Epithelial cell of prostate (primary cell): ENCODE results near the gene AFAP1.

Experiments
- DNase-seq: peaks from one replicate; pipeline ENCODE4 v3.0.0-alpha.2; 2011; ENCODE audit warnings: low read depth, low spot score
- H3K27ac ChIP-seq: fragments of 450-650 bp; 2 replicates; pipeline ENCODE4 v1.5.1; 2017; ENCODE audit warnings: mild to moderate bottlenecking

The AFAP1 gene

GRCh38 chr4:7828793-7829301 is 110.8 kb downstream of the AFAP1 start:
- DNase-seq = no peak
- peak overlapping the region; percentile 83 for H3K27ac ChIP-seq

GRCh38 chr4:7828011-7828720 is 111.5 kb downstream of the AFAP1 start:
- DNase-seq = peak; percentile 69
- H3K27ac ChIP-seq = peak overlapping the region; percentile 83

- no peak for DNase-seq
- H3K27ac ChIP-seq = peak overlapping the region; percentile 83
Measured at GRCh38 chr4:7827566-7827965, 112.1 kb downstream of the AFAP1 start.

GRCh38 chr4:7826909-7827306 is 112.8 kb downstream of the AFAP1 start:
- H3K27ac ChIP-seq = no peak overlapping the region
- DNase-seq = no peak

GRCh38 chr4:7826176-7826908 is 113.3 kb downstream of the AFAP1 start:
- H3K27ac ChIP-seq = no peak overlapping the region
- DNase-seq = no peak

GRCh38 chr4:7824218-7824617 is 115.4 kb downstream of the AFAP1 start:
- no peak for DNase-seq
- no peak overlapping the region for H3K27ac ChIP-seq

GRCh38 chr4:7823416-7823824 is 116.2 kb downstream of the AFAP1 start:
- H3K27ac ChIP-seq = no peak overlapping the region
- no peak for DNase-seq

GRCh38 chr4:7822877-7823276 is 116.8 kb downstream of the AFAP1 start:
- H3K27ac ChIP-seq = no peak overlapping the region
- DNase-seq = no peak

GRCh38 chr4:7822137-7822505 is 117.5 kb downstream of the AFAP1 start:
- H3K27ac ChIP-seq = no peak overlapping the region
- no peak for DNase-seq

GRCh38 chr4:7821245-7822136 is 118.2 kb downstream of the AFAP1 start:
- no peak overlapping the region for H3K27ac ChIP-seq
- DNase-seq = no peak

GRCh38 chr4:7820031-7820818 is 119.4 kb downstream of the AFAP1 start:
- no peak for DNase-seq
- H3K27ac ChIP-seq = no peak overlapping the region

- no peak for DNase-seq
- no peak overlapping the region for H3K27ac ChIP-seq
Measured at GRCh38 chr4:7819446-7819845, 120.2 kb downstream of the AFAP1 start.

GRCh38 chr4:7818399-7818911 is 121.2 kb downstream of the AFAP1 start:
- DNase-seq = no peak
- no peak overlapping the region for H3K27ac ChIP-seq

- no peak overlapping the region for H3K27ac ChIP-seq
- no peak for DNase-seq
Measured at GRCh38 chr4:7817877-7818398, 121.7 kb downstream of the AFAP1 start.

GRCh38 chr4:7816771-7817170 is 122.9 kb downstream of the AFAP1 start:
- H3K27ac ChIP-seq = no peak overlapping the region
- DNase-seq = no peak

GRCh38 chr4:7815981-7816380 is 123.7 kb downstream of the AFAP1 start:
- no peak overlapping the region for H3K27ac ChIP-seq
- DNase-seq = no peak

GRCh38 chr4:7815562-7815961 is 124.1 kb downstream of the AFAP1 start:
- no peak for DNase-seq
- H3K27ac ChIP-seq = no peak overlapping the region

- no peak overlapping the region for H3K27ac ChIP-seq
- no peak for DNase-seq
Measured at GRCh38 chr4:7814451-7814850, 125.2 kb downstream of the AFAP1 start.

GRCh38 chr4:7813674-7814073 is 126.0 kb downstream of the AFAP1 start:
- H3K27ac ChIP-seq = no peak overlapping the region
- no peak for DNase-seq
